Mesendoderm (in vitro differentiated cells): Measurements from ENCODE around the gene HECA.
A peak's percentile ranks its signal among the peaks of the same experiment; 100 is the strongest.
"Not testable (repeated sequence)": the region's sequence is repeated elsewhere in the genome, so short reads cannot be mapped to it uniquely, and the experiment has no call there.

Experiments used
- DNase-seq: peaks from one replicate; pipeline ENCODE4 v3.0.0; 2013
- H2AK5ac ChIP-seq: 2 replicates; pipeline ENCODE4 v1.6.1; 2013; ENCODE audit warnings: low read length, inconsistent platforms
- H2BK120ac ChIP-seq: 2 replicates; pipeline ENCODE4 v1.6.1; 2013; ENCODE audit warnings: low read depth, mild to moderate bottlenecking, low read length, moderate library complexity, mixed read lengths
- H2BK15ac ChIP-seq: replicated peaks from 2 replicates; pipeline ENCODE4 v1.6.1; 2013; ENCODE audit warnings: low read depth, mild to moderate bottlenecking, moderate library complexity
- H2BK5ac ChIP-seq: 2 replicates; pipeline ENCODE4 v1.6.1; 2013; ENCODE audit warnings: low read length, inconsistent platforms
- H3K18ac ChIP-seq: 2 replicates; pipeline ENCODE4 v1.6.1; 2013; ENCODE audit warnings: mild to moderate bottlenecking, low read length, mixed read lengths
- H3K23ac ChIP-seq: one replicate; pipeline ENCODE4 v1.6.1; 2013; ENCODE audit warnings: low read length
- H3K27ac ChIP-seq: 2 replicates; pipeline ENCODE4 v1.5.1; 2013; ENCODE audit warnings: low read depth, mild to moderate bottlenecking, inconsistent platforms, low read length, moderate library complexity
- H3K27me3 ChIP-seq: 2 replicates; pipeline ENCODE4 v1.6.1; 2013; ENCODE audit warnings: low read length, control low read depth, mild to moderate bottlenecking, inconsistent platforms; ENCODE audit not compliant: insufficient read depth, poor library complexity
- H3K36me3 ChIP-seq: 2 replicates; pipeline ENCODE4 v1.6.1; 2013; ENCODE audit warnings: low read length, inconsistent platforms; ENCODE audit not compliant: control insufficient read depth, insufficient read depth
- H3K4ac ChIP-seq: one replicate; pipeline ENCODE4 v1.6.1; 2013; ENCODE audit warnings: low read depth, mild to moderate bottlenecking, low read length, moderate library complexity
- H3K4me1 ChIP-seq: 2 replicates; pipeline ENCODE4 v1.6.1; 2013; ENCODE audit warnings: low read depth, low read length, inconsistent platforms; ENCODE audit not compliant: control insufficient read depth
- H3K4me2 ChIP-seq: 2 replicates; pipeline ENCODE4 v1.6.1; 2013; ENCODE audit warnings: low read length
- H3K4me3 ChIP-seq: 2 replicates; pipeline ENCODE4 v1.5.1; 2013; ENCODE audit warnings: mild to moderate bottlenecking, low read length
- H3K56ac ChIP-seq: one replicate; pipeline ENCODE4 v1.6.1; 2013; ENCODE audit warnings: low read length
- H3K79me1 ChIP-seq: 2 replicates; pipeline ENCODE4 v1.6.1; 2013; ENCODE audit warnings: low read length, inconsistent platforms
- H3K79me2 ChIP-seq: 2 replicates; pipeline ENCODE4 v1.6.1; 2013; ENCODE audit warnings: mild to moderate bottlenecking, low read length; ENCODE audit not compliant: control insufficient read depth, insufficient read depth
- H3K9ac ChIP-seq: 2 replicates; pipeline ENCODE4 v1.6.1; 2013; ENCODE audit warnings: low read length, inconsistent platforms
- H4K5ac ChIP-seq: one replicate; pipeline ENCODE4 v1.6.1; 2013; ENCODE audit warnings: low read length
- H4K8ac ChIP-seq: one replicate; pipeline ENCODE4 v1.6.1; 2013; ENCODE audit warnings: low read depth, mild to moderate bottlenecking, control low read depth, low read length, moderate library complexity
- WGBS: extraction: QIAGEN DNeasy Blood & Tissue Kit; methylation state at CpG from one replicate; pipeline ENCODE4 v1.1.7; 2013; ENCODE audit warnings: low lambda C conversion rate, missing lambda C conversion rate; ENCODE audit not compliant: insufficient coverage; ENCODE audit errors: extremely low coverage; 5-methylcytosine and 5-hydroxymethylcytosine counted together

Gene HECA

GRCh38 chr6:139140854-139141253 is 6.0 kb downstream of the HECA start:
- H3K4me1 ChIP-seq, H3K9ac ChIP-seq, H3K79me2 ChIP-seq, H2BK15ac ChIP-seq, H2BK5ac ChIP-seq, H3K36me3 ChIP-seq, H3K79me1 ChIP-seq, H4K5ac ChIP-seq, H2BK120ac ChIP-seq, H3K56ac ChIP-seq, DNase-seq, H3K4me3 ChIP-seq, H3K4me2 ChIP-seq, H3K27me3 ChIP-seq, H3K27ac ChIP-seq, H3K18ac ChIP-seq, H3K23ac ChIP-seq, H3K4ac ChIP-seq, H4K8ac ChIP-seq, H2AK5ac ChIP-seq: not testable (repeated sequence)
- no CpG with 5 or more reads among the region's 12 CpGs for WGBS

DNA sequence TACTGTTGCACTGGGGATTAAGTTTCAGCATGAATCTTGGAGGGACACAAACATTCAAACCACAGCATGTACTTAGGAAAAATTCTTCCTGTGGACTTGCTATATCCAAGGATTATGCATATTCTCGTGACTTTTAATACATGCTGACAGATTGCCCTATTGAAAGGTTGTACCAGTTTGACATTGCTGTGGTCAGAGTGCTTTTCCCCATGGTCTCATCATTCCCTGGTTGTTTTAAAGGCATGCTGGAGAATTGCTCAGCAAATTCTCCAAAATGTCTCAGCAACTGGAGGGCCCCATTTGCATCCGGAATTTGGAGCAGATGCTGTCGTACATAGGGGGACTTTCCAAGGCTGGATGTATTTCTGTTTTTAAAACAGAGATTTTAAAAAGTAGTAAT is 7.4 kb downstream of the HECA start:
- Histone ChIP-seq H2BK5ac (no peak overlapping the region), H3K4me3 (no peak overlapping the region), H3K79me2 (peaks cover 1% of the 10 kb centered on the region), H3K27me3 (no peaks in the 10 kb centered on the region), H4K8ac (no peak overlapping the region), H2BK15ac (no peak overlapping the region), H3K36me3 (no peaks in the 10 kb centered on the region), H3K79me1 (peaks cover 8% of the 10 kb centered on the region), H3K4me1 (peaks cover 2% of the 10 kb centered on the region), H3K23ac (no peak overlapping the region), H4K5ac (no peak overlapping the region), H3K4me2 (no peak overlapping the region), H3K9ac (no peak overlapping the region), H3K18ac (no peak overlapping the region), H3K4ac (no peak overlapping the region), H2AK5ac (no peak overlapping the region), H2BK120ac (no peak overlapping the region), H3K56ac (no peak overlapping the region), H3K27ac (no peak overlapping the region)
- WGBS, result no CpG with 5 or more reads among the region's 3 CpGs
- DNase-seq, result no peak

GRCh38 chr6:139143111-139143510 is 8.2 kb downstream of the HECA start:
- Histone ChIP-seq H2AK5ac (no peak overlapping the region), H2BK120ac (no peak overlapping the region), H3K4me3 (no peak overlapping the region), H3K27me3 (no peaks in the 10 kb centered on the region), H3K27ac (no peak overlapping the region), H4K5ac (no peak overlapping the region), H3K9ac (no peak overlapping the region), H3K23ac (no peak overlapping the region), H3K4me2 (no peak overlapping the region), H3K4ac (no peak overlapping the region), H3K36me3 (no peaks in the 10 kb centered on the region), H2BK5ac (no peak overlapping the region), H4K8ac (no peak overlapping the region), H3K79me1 (peaks cover 10% of the 10 kb centered on the region), H3K18ac (no peak overlapping the region), H3K56ac (no peak overlapping the region), H2BK15ac (no peak overlapping the region), H3K79me2 (peaks cover 1% of the 10 kb centered on the region), H3K4me1 (peaks cover 2% of the 10 kb centered on the region)
- DNase-seq, result no peak
- WGBS, result no CpG with 5 or more reads among the region's 3 CpGs

GRCh38 chr6:139144490-139145085 is 9.7 kb downstream of the HECA start:
- Histone ChIP-seq H3K56ac (no peak overlapping the region), H3K9ac (no peak overlapping the region), H4K8ac (no peak overlapping the region), H3K27me3 (no peaks in the 10 kb centered on the region), H3K36me3 (no peaks in the 10 kb centered on the region), H4K5ac (no peak overlapping the region), H3K23ac (no peak overlapping the region), H3K27ac (no peak overlapping the region), H2AK5ac (no peak overlapping the region), H2BK120ac (no peak overlapping the region), H3K4me3 (no peak overlapping the region), H3K79me2 (no peaks in the 10 kb centered on the region), H3K4me1 (peaks cover 2% of the 10 kb centered on the region), H3K18ac (no peak overlapping the region), H3K79me1 (peaks cover 12% of the 10 kb centered on the region), H2BK5ac (no peak overlapping the region), H2BK15ac (no peak overlapping the region), H3K4me2 (no peak overlapping the region), H3K4ac (no peak overlapping the region)
- WGBS, result no CpG with 5 or more reads among the region's 4 CpGs
- no peak for DNase-seq

- no peaks in the 10 kb centered on the region for H3K27me3 ChIP-seq
- H2BK15ac ChIP-seq, result no peak overlapping the region
- no peak overlapping the region for H3K4me2 ChIP-seq
- no peak overlapping the region for H3K9ac ChIP-seq
- WGBS, result 100% methylated on average over 2 of the region's 3 CpGs
- H2BK5ac ChIP-seq, result no peak overlapping the region
- no peak overlapping the region for H2BK120ac ChIP-seq
- H3K79me1 ChIP-seq, result peaks cover 11% of the 10 kb centered on the region
- peaks cover 2% of the 10 kb centered on the region for H3K4me1 ChIP-seq
- H3K56ac ChIP-seq, result no peak overlapping the region
- no peak overlapping the region for H3K4ac ChIP-seq
- H3K27ac ChIP-seq, result no peak overlapping the region
- no peaks in the 10 kb centered on the region for H3K79me2 ChIP-seq
- no peak overlapping the region for H3K18ac ChIP-seq
- H4K8ac ChIP-seq, result no peak overlapping the region
- peak; percentile 28 for DNase-seq
- no peak overlapping the region for H2AK5ac ChIP-seq
- no peaks in the 10 kb centered on the region for H3K36me3 ChIP-seq
- H4K5ac ChIP-seq, result no peak overlapping the region
- no peak overlapping the region for H3K23ac ChIP-seq
- no peak overlapping the region for H3K4me3 ChIP-seq
These were observed 10.8 kb downstream of the HECA start for GRCh38 chr6:139145661-139146060.

DNA sequence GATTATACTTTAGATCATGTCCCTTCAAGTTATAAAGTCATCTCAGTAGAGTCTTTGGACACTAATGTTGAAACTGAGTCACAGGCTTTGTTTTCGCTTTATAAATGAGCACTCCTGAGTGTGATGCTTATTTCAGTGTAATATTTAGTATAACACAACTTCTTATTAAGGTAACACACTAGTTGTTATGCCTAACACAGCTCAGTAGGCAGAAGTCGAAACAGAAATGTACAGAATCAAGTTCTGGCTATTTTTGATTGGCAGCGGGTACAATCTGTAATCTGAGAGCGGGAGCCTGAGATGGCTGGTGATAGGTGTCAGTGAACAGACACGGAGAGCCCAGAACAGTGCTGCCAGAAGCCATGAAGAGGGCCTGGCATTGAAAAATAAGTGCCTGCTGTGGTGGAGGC is 11.4 kb downstream of the HECA start:
- Histone ChIP-seq H2AK5ac (no peak overlapping the region), H3K56ac (no peak overlapping the region), H3K79me1 (peaks cover 11% of the 10 kb centered on the region), H3K23ac (no peak overlapping the region), H4K5ac (no peak overlapping the region), H3K4me1 (peaks cover 2% of the 10 kb centered on the region), H3K79me2 (no peaks in the 10 kb centered on the region), H2BK120ac (no peak overlapping the region), H2BK5ac (no peak overlapping the region), H2BK15ac (no peak overlapping the region), H3K4me3 (no peak overlapping the region), H3K27me3 (no peaks in the 10 kb centered on the region), H3K18ac (no peak overlapping the region), H3K27ac (no peak overlapping the region), H3K9ac (no peak overlapping the region), H3K4me2 (no peak overlapping the region), H3K36me3 (no peaks in the 10 kb centered on the region), H4K8ac (no peak overlapping the region), H3K4ac (no peak overlapping the region)
- DNase-seq, result no peak
- no CpG with 5 or more reads among the region's 5 CpGs for WGBS
